ENCODE results near the gene POU6F2.

POU6F2 gene

GRCh38 chr7:39248692-39249090 is 271.0 kb downstream of the POU6F2 start:
- Histone ChIP-seq H3K27ac (no peak overlapping the region), H3K4me3 (no peak overlapping the region)
- TF ChIP-seq CTCF (IDR thresholded peaks at IDR 0.05), result no peak
- no peak for DNase-seq (ENCODE audit: low spot score)

GRCh38 chr7:39249635-39250152 is 272.0 kb downstream of the POU6F2 start:
- DNase-seq (ENCODE audit: low spot score), result no peak
- TF ChIP-seq CTCF (IDR thresholded peaks at IDR 0.05), result no peak
- no peak overlapping the region for H3K27ac ChIP-seq
- no peak overlapping the region for H3K4me3 ChIP-seq

GRCh38 chr7:39252916-39253315 is 275.2 kb downstream of the POU6F2 start:
- no peak overlapping the region for H3K27ac ChIP-seq
- DNase-seq (ENCODE audit: low spot score), result no peak
- H3K4me3 ChIP-seq, result no peak overlapping the region
- no peak for TF ChIP-seq CTCF (IDR thresholded peaks at IDR 0.05)

GRCh38 chr7:39259391-39260003 is 281.8 kb downstream of the POU6F2 start:
- no peak for DNase-seq (ENCODE audit: low spot score)
- Histone ChIP-seq H3K27ac (no peak overlapping the region), H3K4me3 (no peak overlapping the region)
- no peak for TF ChIP-seq CTCF (IDR thresholded peaks at IDR 0.05)

GRCh38 chr7:39260279-39260844 is 282.7 kb downstream of the POU6F2 start:
- no peak overlapping the region for H3K4me3 ChIP-seq
- TF ChIP-seq CTCF (IDR thresholded peaks at IDR 0.05), result no peak
- no peak for DNase-seq (ENCODE audit: low spot score)
- H3K27ac ChIP-seq, result no peak overlapping the region

GRCh38 chr7:39261771-39262170 is 284.1 kb downstream of the POU6F2 start:
- TF ChIP-seq CTCF (IDR thresholded peaks at IDR 0.05), result no peak
- Histone ChIP-seq H3K4me3 (no peak overlapping the region), H3K27ac (no peak overlapping the region)
- DNase-seq (ENCODE audit: low spot score), result no peak

Measured in coronary artery (tissue), 2 donors.